GM18505 (cell line): ENCODE measurements around the gene AGAP2.

ENCODE experiments used
- ATAC-seq: cut with Tn5 transposase; IDR thresholded peaks from one replicate; pipeline ENCODE4 v1.9.1; 2021; ENCODE audit not compliant: unreplicated experiment
- POLR2A ChIP-seq: IDR thresholded peaks from 4 replicates; pipeline ENCODE4 v1.6.1; 2011; ENCODE audit warnings: borderline replicate concordance; ENCODE audit not compliant: insufficient read depth, insufficient read length; ENCODE audit errors: extremely low read depth

The AGAP2 gene

GRCh38 chr12:57772429-57773322 is 34.1 kb upstream of the AGAP2 start, which contains the start of gene EEF1AKMT3:
TSS of gene EEF1AKMT3 (plus strand) at chr12:57772614. CDS start at chr12:57772725, 111 bp downstream.
- no peak for ATAC-seq
- no peak for TF ChIP-seq POLR2A

- ATAC-seq, result peak; percentile 84
- TF ChIP-seq POLR2A, result peak; percentile 80
These were observed 33.4 kb upstream of the AGAP2 start, which contains the start of gene METTL1 for GRCh38 chr12:57771873-57772428. TSS of gene METTL1 (minus strand) at chr12:57772105. CDS start at chr12:57772083, 22 bp downstream.

GRCh38 chr12:57771236-57771872 is 32.8 kb upstream of the AGAP2 start:
- no peak for TF ChIP-seq POLR2A
- peak; percentile 64 for ATAC-seq

DNA sequence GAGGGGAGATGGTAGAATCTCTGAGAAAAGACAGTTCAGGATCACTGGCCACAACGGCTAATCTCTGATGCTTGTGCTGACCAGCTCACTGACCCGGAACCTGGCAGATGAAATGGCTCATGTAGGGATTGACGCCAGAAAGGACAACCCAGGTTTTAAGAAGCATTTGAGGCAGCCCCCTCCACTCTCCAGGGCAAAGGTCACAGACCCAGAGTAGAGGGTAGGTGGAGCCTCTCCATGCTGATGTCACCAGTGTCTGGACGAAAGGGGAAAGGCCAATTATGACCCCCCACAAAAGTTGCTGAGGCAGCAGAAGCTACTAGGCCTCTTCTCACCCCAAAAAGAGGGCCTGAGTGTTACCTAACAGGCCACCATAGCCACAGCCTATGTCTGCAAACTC is 32.2 kb upstream of the AGAP2 start:
- TF ChIP-seq POLR2A, result no peak
- ATAC-seq, result no peak

- no peak for TF ChIP-seq POLR2A
- no peak for ATAC-seq
These were observed 31.1 kb upstream of the AGAP2 start for GRCh38 chr12:57769594-57769993.

DNA sequence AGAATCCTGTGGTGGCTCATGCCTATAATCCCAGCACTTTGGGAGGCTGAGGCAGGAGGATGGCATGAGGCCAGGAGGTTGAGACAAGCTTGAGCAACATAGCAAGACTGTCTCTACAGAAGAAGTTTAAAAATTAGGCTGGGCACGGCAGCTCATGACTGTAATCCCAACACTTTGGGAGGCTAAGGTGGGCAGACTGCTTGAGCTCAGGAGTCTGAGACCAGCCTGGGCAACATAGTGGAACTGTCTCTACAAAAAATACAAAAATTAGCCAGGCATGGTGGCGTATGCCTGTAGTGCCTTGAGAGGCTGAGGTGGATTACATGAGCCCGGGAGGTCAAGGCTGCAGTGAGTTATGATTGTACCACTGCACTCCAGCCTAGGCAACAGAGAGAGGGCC is 29.3 kb upstream of the AGAP2 start:
- no peak for ATAC-seq
- TF ChIP-seq POLR2A, result no peak

DNA sequence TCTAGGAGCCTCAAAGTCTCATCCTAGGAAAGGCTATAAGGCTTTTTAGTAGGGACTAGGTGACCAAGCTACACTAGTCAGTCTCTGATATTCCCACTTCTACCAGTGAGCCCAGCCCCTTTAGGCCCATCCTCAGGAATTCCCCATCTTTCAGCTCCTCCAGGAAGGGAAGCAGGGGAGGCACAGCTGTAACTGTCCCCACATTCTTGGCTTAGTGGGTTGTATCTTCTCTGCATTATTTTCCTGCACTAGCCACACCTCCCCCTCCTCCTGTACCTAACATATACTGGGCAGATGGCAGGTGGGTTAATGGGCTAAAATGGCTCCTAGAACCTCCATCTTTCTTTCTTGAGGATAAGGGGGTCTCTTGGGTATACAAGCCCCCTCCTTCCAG is 28.8 kb upstream of the AGAP2 start:
- no peak for TF ChIP-seq POLR2A
- ATAC-seq, result no peak

DNA sequence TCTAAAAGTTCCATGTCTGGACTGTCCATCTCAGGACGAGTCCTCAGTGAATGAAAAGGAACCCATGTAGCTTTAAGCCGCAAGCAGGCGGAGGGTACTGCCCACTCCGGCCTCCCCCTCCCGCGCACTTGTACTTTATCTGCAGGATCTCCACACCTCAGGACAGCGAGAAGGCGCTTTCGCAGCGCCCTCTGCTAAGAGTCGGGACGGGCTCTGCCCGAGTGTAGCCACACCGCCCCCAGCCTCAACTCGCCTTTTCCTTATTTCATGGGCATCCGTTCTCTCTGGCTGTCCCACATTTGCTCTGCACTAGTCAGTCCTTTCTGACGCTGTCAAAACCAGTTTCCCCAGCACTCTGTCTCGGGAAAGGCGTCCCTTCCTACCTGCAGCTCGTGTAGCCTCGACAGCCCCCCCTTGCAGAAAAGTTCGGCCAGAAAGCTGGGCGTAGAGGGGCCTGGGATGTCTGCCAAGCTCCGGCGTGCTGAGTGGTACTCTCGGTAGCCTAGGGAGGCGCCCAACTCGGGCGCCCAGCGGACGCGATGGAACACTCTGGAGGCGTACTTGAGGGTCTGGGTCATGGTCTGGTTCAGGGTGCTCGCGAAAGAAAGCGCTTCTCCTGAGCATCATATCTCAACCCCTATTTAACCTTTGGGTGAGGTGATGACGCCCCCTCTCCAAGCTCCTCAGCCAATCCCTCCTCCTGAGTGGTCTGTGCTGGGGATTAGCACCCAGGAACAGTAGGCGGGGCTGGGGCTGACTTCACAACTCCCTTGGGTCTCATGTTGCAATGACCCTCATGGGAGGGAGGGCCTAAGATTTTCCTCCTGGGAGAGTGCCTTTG is 28.1 kb upstream of the AGAP2 start, which contains the start of gene CYP27B1:
TSS of gene CYP27B1 (minus strand) at position 615 of the 841 bp plus-strand sequence. CDS start at position 578, 37 bp downstream.
- TF ChIP-seq POLR2A, result no peak
- ATAC-seq, result no peak

DNA sequence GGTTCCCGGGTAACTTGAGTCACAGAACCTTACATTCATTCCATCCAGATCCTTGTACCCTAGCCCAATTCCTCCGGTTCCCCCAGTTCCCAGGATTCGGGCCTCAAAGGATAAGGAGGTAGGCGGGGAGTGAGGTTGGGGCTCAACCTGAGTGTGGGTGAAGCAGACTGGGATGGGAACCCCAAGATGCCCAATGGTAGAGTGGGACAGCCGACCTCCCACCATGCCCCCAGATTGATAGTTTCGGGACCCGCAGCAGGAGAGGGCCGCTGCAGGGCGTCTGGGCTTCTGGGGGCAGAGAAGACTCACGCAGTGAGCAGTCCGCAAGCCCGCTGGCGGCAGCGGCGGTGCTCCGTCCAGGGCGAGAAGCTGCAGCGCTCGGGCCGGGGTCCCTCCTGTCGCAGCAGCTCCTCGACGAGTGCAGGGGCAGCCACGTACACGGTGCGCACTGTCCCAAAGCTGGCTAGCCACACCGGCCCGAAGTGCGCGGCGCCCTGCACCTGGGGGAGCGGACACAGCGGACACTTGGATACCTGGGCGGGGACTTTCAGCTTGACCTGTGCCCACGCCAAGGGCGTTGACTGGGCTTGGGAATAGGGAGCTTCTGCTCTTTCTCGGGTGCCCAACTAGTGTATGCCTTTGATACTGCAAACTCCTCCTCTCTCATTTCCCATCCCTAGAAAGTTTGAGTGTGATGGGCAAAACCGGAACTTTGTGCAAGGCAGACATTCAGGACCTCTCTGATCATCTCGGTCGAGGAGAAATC is 27.3 kb upstream of the AGAP2 start:
- no peak for TF ChIP-seq POLR2A

GRCh38 chr12:57765003-57765697 is 26.6 kb upstream of the AGAP2 start:
- ATAC-seq, result no peak
- no peak for TF ChIP-seq POLR2A

More for the DNA sequence above, 27.3 kb upstream of the AGAP2 start:
- no peak for ATAC-seq

- no peak for ATAC-seq
- TF ChIP-seq POLR2A, result no peak
These were observed 26.1 kb upstream of the AGAP2 start for GRCh38 chr12:57764662-57765002.
